Astrocyte of the cerebellum (primary cell): Measurements from ENCODE around the gene ARIH2.

Experiments
- DNase-seq: peaks from one replicate; pipeline ENCODE4 v3.0.0-alpha.2; 2011; ENCODE audit warnings: low read depth
- H3K4me3 ChIP-seq: 2 replicates; pipeline ENCODE4 v1.5.1; 2011; ENCODE audit warnings: mild to moderate bottlenecking, low read depth, low read length, moderate library complexity
- CTCF ChIP-seq: IDR thresholded peaks from 2 replicates; pipeline ENCODE4 v1.5.1; 2012; ENCODE audit warnings: low read length, low read depth, moderate library complexity, mild to moderate bottlenecking; ENCODE audit errors: missing control alignments
- in situ Hi-C: cut with HindIII; loops from 2 replicates; pipeline ENCODE4 v1.10.0; 2017; ENCODE audit warnings: low sequenced_read_pairs

The ARIH2 gene

DNA sequence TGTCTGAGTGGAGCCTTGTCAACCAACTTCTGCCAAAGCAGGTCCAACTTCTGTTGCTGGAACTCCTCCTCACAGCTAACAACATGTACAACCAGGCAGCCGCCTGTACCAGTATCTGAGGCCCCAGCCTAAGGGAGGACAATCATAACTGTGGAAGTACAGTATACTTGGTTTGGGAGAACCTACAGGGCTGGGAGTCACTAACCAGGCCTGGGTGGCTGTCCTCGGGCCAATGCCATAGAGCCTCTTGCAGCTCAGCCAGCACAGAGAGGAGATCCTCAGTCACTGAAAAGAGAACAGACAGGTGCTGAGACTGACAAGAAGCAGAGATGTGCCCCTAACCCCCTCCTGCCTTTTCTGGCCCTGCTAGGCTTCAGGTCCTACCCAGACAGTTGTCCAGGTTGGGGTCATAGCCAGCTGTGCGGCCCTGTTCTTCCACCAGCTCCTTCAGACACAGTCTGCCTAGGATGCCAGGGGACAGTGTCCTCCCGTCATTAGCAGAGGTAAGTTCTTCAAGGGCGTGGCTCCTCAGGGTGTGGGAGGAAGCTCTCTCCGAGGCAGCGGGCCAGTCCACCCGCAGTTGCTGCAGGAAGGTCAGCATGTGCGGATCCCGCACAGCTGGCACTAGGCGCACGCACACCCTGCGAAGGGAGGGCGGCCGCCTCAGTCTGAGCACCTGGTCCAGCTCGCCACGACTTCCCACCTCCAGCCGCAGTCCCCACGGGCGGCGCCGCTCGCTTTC lies 98.8 kb downstream of the ARIH2 start:
- in situ Hi-C loops: no loop called here
- no peak for DNase-seq
- peak overlapping the region; percentile 91 for H3K4me3 ChIP-seq

DNA sequence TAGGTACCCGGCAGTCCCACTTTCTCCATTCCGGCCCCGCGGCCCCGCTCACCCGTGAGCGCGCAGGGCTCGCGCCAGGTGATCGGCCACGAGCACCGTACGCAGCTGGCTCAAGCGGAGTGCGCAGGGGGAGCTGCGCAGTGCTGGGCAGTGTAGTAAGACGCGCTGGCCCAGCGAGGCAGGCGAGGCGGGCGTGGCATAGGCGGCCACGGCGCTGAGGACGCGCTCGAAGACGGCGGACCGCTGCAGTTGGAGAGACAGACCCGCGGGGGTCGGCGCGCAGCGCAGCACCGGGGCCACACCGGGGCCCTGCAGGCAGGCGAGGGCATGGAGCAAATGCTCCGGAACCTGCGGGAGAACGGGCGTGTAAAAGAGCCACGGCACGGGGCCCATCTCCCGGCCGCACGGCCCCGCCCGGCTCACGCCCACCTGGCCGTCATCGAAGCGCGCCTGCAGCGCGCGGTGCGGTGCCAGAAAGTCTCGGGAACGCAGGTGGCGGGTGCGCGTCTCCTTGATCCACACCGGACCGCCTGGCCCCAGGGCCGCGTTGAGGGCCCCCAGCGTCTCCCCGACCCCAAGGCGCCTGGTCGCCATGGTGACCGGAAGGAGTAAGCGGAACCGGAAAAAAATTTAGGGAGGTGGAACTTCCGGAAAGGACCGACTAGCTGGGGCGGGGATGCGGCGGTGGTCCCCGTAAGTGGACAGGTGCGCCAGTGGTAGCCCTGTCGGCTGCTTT lies 99.5 kb downstream of the ARIH2 start, which contains the start of gene DALRD3:
Gene DALRD3 (minus strand): TSS at position 610 of the 736 bp plus-strand sequence. CDS start 16 bp downstream, at position 594.
- peak within 1 kb of the TSS; percentile 91 for H3K4me3 ChIP-seq
- no peak for DNase-seq
- in situ Hi-C loops: no loop called here
- no peak for TF ChIP-seq CTCF

More for the DNA sequence above, 98.8 kb downstream of the ARIH2 start:
- no peak for TF ChIP-seq CTCF

GRCh38 chr3:49018707-49019006 lies 100.0 kb downstream of the ARIH2 start:
- in situ Hi-C loops: no loop called here
- peak overlapping the region; percentile 91 for H3K4me3 ChIP-seq
- no peak for DNase-seq
- TF ChIP-seq CTCF: no peak

DNA sequence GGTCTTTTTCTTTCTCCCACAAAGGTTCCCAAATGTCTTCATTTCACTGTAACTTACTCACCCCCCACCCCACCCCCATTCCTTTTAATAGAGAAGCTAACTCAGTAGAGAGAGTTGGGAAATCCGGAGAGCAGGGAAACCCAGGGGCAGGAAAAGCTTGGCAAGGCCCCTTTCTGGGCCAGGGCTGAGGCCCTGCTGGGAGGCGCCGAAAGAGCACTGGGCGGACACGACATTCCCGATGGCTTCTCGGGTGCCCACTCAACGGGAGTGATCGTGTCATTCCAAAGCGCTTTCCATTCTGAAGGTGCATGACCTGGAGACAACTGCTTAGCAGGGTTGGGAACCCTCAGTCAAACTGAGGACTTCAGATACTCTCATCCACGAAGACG lies 101.3 kb downstream of the ARIH2 start:
- in situ Hi-C loops: no loop called here
- TF ChIP-seq CTCF: no peak
- H3K4me3 ChIP-seq: peak overlapping the region; percentile 88
- no peak for DNase-seq

DNA sequence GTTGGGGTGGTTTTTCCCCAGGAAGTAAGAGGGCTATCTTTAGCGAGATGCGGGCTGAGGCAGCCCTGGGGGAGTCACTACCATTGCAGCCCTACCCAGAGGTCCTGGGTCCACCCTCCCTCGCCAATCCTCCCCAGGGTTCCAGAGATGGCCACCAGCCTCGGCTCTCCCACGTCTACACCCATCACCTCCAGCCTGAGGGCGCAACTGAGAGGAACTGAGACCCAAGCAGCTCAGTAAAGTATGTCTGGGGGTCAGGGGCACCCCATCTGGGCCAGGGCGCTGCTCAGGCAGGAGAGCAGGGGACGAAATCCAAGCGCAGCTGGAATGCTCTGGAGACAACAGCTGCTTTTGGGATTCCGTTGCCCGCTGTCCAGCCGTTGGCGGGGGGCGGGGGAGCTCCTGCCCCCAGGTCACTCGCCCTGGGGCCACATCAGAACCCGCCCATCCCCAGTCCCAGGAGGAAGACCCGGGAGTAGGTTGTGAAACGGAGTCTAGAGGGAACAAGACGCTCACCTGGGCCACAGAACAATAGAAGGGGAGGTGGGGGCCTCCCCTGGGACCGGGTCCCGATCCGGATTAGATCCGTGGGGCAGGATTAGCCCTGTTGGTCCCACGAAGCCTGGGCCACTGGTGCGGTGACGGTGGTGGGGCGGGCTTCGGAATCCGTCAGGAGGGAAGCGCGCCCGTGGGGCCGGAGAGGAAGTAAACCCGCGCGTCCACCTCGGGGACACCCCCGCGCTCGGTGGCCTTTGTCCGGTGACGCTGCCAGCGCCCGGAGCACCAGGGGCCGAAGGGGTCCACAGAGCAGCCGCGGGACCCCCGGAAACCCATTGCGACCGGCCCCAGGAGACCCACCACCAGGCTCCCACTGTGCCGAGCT lies 101.9 kb downstream of the ARIH2 start:
- in situ Hi-C loops: no loop called here
- no peak for TF ChIP-seq CTCF
- no peak for DNase-seq
- H3K4me3 ChIP-seq: peak overlapping the region; percentile 88

GRCh38 chr3:49021213-49021812 lies 102.7 kb downstream of the ARIH2 start:
- peak; percentile 91 for DNase-seq
- in situ Hi-C loops: no loop called here
- H3K4me3 ChIP-seq: peak overlapping the region; percentile 88
- TF ChIP-seq CTCF: no peak
